Caco-2 (cell line): ENCODE measurements around the gene MIA2. TPM values are rescaled to one million over a fixed set of nuclear protein-coding genes. Genes with fewer than 3 reads are reported as not detected.

Experiments used
- BruUV-seq: library from RNA; stranded (reverse); fragments of 400-500 nt; replicated peaks from 2 replicates; lab custom pipeline; 2021; lab: Mats Ljungman, UMichigan
- CTCF ChIA-PET: fragments of 300-600 bp; sonication (Branson Sonifier 250); formaldehyde crosslinking; loops from one replicate; lab custom pipeline; 2022; ENCODE audit warnings: antibody characterized with exemption; lab: Charles Lee
- POLR2A ChIA-PET: fragments of 300-600 bp; sonication (Branson Sonifier 250); formaldehyde crosslinking; loops from one replicate; lab custom pipeline; 2022; ENCODE audit warnings: antibody characterized with exemption; lab: Charles Lee
- DNase-seq, 2 experiments: peaks; one replicate each; pipeline versions ENCODE4 v3.0.0 to v3.0.0-alpha.2; 2020 to 2022
- H3K27me3 ChIP-seq: replicated peaks from 2 replicates; pipeline ENCODE4 v1.6.0; 2011; ENCODE audit warnings: low read length; ENCODE audit not compliant: control insufficient read depth, insufficient read depth
- H3K36me3 ChIP-seq: 2 replicates; pipeline ENCODE4 v1.5.1; 2011; ENCODE audit warnings: low read length; ENCODE audit not compliant: control insufficient read depth, insufficient read depth
- H3K4me1 ChIP-seq: fragments of 250-450 bp; sonication (Bioruptor Pico); 2 replicates; pipeline ENCODE4 v1.5.1; 2020; ENCODE audit warnings: mild to moderate bottlenecking
- H3K4me3 ChIP-seq: 2 replicates; pipeline ENCODE4 v1.5.1; 2011; ENCODE audit warnings: low read depth, mild to moderate bottlenecking, control low read depth, low read length
- H3K9me3 ChIP-seq: fragments of 250-450 bp; sonication (Bioruptor Pico); 2 replicates; pipeline ENCODE4 v1.5.1; 2020; ENCODE audit warnings: mild to moderate bottlenecking, moderate library complexity
- H3K27ac Mint-ChIP-seq: one replicate; pipeline ENCODE4 v1.8.0; 2022; ENCODE audit warnings: mixed read lengths; ENCODE audit not compliant: unreplicated experiment
- H3K27me3 Mint-ChIP-seq: one replicate; pipeline ENCODE4 v1.8.0; 2022; ENCODE audit warnings: mixed read lengths; ENCODE audit not compliant: insufficient read depth, unreplicated experiment
- H3K36me3 Mint-ChIP-seq: one replicate; pipeline ENCODE4 v1.8.0; 2022; ENCODE audit warnings: mild to moderate bottlenecking, mixed read lengths; ENCODE audit not compliant: insufficient read depth, unreplicated experiment
- H3K4me1 Mint-ChIP-seq: one replicate; pipeline ENCODE4 v1.8.0; 2022; ENCODE audit warnings: low read depth, mixed read lengths; ENCODE audit not compliant: unreplicated experiment
- H3K4me3 Mint-ChIP-seq: one replicate; pipeline ENCODE4 v1.8.0; 2022; ENCODE audit warnings: mild to moderate bottlenecking, moderate library complexity, mixed read lengths; ENCODE audit not compliant: unreplicated experiment
- H3K9me3 Mint-ChIP-seq: one replicate; pipeline ENCODE4 v1.8.0; 2022; ENCODE audit warnings: mixed read lengths; ENCODE audit not compliant: unreplicated experiment
- CTCF ChIP-seq, 2 experiments: fragments of 200-600 bp in 1 of 2; IDR thresholded peaks; 1 replicate in 1 of 2; 2 replicates in 1 of 2; pipeline versions ENCODE4 v1.5.1 to v1.8.0; 2011 to 2022; ENCODE audit warnings: antibody characterized with exemption in 1 of 2, control low read depth in 1 of 2, inconsistent platforms in 1 of 2, low read depth in 1 of 2, low read length in 1 of 2, mild to moderate bottlenecking in 1 of 2, moderate library complexity in 1 of 2; ENCODE audit not compliant: insufficient read depth in 1 of 2, severe bottlenecking in 1 of 2, unreplicated experiment in 1 of 2
- intact Hi-C: fragments of 100-400 bp; cut with micrococcal nuclease; formaldehyde crosslinking; loops from one replicate; pipeline ENCODE4 v1.10.0; 2022; ENCODE audit not compliant: unreplicated experiment
- total RNA-seq: library from RNA; stranded (reverse); gene quantifications from 2 replicates; pipeline ENCODE4 v1.2.3, GENCODE V29; 2022

MIA2 gene
- total RNA-seq, 1 experiment from 2014 or later = 71.5 TPM

GRCh38 chr14:39376667-39377403 is 143.1 kb downstream of the MIA2 start:
- Histone ChIP-seq H3K27me3 (no peaks in the 10 kb centered on the region), H3K9me3 (no peaks in the 10 kb centered on the region), H3K36me3 (no peaks in the 10 kb centered on the region), H3K4me1 (peaks cover 20% of the 10 kb centered on the region), H3K4me3 (no peak overlapping the region)
- peak in 1 of 2 experiments; percentile 8 for DNase-seq
- no TSS peak for BruUV-seq
- H3K36me3 Mint-ChIP-seq = no peaks in the 10 kb centered on the region
- ChIA-PET CTCF (interaction anchor here (0.6 to 0.7 kb wide), 2 partner anchors 113 to 353 kb away, joined by 3 to 4 read pairs; no protein-coding TSS in a partner anchor), POLR2A (interaction anchor here (0.5 kb wide), 1 partner anchor 202 kb away, joined by 3 read pairs; the partner anchor contains the start of gene PNN)
- no peaks in the 10 kb centered on the region for H3K9me3 Mint-ChIP-seq
- peak overlapping the region; percentile 68 for H3K27ac Mint-ChIP-seq
- H3K4me3 Mint-ChIP-seq = peak overlapping the region; percentile 20
- H3K27me3 Mint-ChIP-seq = no peaks in the 10 kb centered on the region
- H3K4me1 Mint-ChIP-seq = peaks cover 15% of the 10 kb centered on the region
- TF ChIP-seq CTCF (IDR thresholded peaks at IDR 0.05; ENCODE audit: insufficient read depth in 1 of 2, low read depth in 1 of 2, low read length in 1 of 2, severe bottlenecking in 1 of 2, unreplicated experiment in 1 of 2) = no peak
- intact Hi-C loops = no loop called here

GRCh38 chr14:39381366-39381765 is 147.7 kb downstream of the MIA2 start:
- intact Hi-C loops = no loop called here
- Mint-ChIP-seq H3K27ac (no peak overlapping the region), H3K4me3 (no peak overlapping the region), H3K36me3 (no peaks in the 10 kb centered on the region), H3K9me3 (no peaks in the 10 kb centered on the region), H3K4me1 (peaks cover 14% of the 10 kb centered on the region), H3K27me3 (no peaks in the 10 kb centered on the region)
- ChIA-PET POLR2A (no interaction called here), CTCF (interaction anchor here (0.6 kb wide), 1 partner anchor 273 kb away, joined by 3 read pairs; no protein-coding TSS in a partner anchor)
- BruUV-seq = no TSS peak
- no peak for TF ChIP-seq CTCF (IDR thresholded peaks at IDR 0.05; ENCODE audit: insufficient read depth in 1 of 2, low read depth in 1 of 2, low read length in 1 of 2, severe bottlenecking in 1 of 2, unreplicated experiment in 1 of 2)
- no peak for DNase-seq
- Histone ChIP-seq H3K4me3 (no peak overlapping the region), H3K4me1 (peaks cover 14% of the 10 kb centered on the region), H3K9me3 (no peaks in the 10 kb centered on the region), H3K27me3 (no peaks in the 10 kb centered on the region), H3K36me3 (no peaks in the 10 kb centered on the region)

GRCh38 chr14:39382463-39382862 is 148.7 kb downstream of the MIA2 start:
- POLR2A ChIA-PET = no interaction called here
- H3K9me3 ChIP-seq = no peaks in the 10 kb centered on the region
- intact Hi-C loops = no loop called here
- no peak for DNase-seq
- BruUV-seq = no TSS peak
- no peak for TF ChIP-seq CTCF (IDR thresholded peaks at IDR 0.05; ENCODE audit: insufficient read depth in 1 of 2, low read depth in 1 of 2, low read length in 1 of 2, severe bottlenecking in 1 of 2, unreplicated experiment in 1 of 2)
- no peaks in the 10 kb centered on the region for H3K27me3 ChIP-seq
- Mint-ChIP-seq H3K4me3 (no peak overlapping the region), H3K36me3 (peaks cover 5% of the 10 kb centered on the region), H3K4me1 (peaks cover 3% of the 10 kb centered on the region), H3K27me3 (no peaks in the 10 kb centered on the region), H3K27ac (no peak overlapping the region), H3K9me3 (no peaks in the 10 kb centered on the region)
- CTCF ChIA-PET = no interaction called here
- no peaks in the 10 kb centered on the region for H3K36me3 ChIP-seq
- peaks cover 4% of the 10 kb centered on the region; the same call in 1 of the 2 replicates for H3K4me1 ChIP-seq
- H3K4me3 ChIP-seq = no peak overlapping the region
